ENCODE results near the gene HK1. TPM values are rescaled to one million over a fixed set of nuclear protein-coding genes. Genes with fewer than 3 reads are reported as not detected.

The HK1 gene
- total RNA-seq, 2 donors from 2014 or later: 143 to 149 TPM

DNA sequence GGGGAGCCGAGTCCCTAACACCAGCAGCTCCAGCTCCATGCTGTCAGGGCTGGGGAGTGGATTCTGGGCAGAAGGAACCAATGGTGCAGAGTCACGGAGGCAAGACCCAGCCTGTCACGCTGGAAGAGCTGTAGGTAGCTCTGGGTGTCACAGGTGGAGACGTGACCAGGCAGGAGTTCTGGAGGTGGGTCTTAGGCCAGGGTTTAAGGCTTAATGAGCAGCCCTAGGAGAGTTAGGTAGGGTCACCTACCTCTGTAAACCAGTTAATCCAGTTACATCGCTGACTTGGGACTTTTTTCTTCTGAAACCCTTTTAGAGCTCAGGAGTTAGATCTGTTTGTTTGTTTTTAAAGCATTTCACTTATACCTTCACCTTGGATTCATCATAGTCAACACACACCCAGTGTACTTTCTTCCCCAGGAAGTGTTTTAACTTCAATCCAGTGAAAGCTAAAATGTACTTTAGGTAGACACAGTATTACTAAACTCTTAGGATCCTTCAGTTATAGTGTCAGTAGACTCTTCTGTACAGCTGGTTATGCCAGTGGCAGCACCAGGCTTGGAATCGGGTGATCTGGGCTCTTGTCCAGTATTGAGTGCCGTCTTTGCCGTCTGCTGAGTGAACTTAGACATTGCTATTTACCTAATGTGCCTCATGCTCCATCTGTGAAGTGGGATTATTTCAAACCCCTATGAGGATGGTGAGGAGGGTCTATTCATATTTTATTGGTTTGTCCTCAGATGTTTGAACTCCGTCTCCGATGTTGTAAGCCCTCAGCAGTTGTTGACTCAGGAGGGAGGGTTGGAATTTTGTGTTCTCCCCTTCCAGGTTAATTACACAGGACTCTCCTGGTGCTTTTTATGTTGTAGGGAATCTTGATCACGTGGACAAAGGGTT, 107.4 kb downstream of the HK1 start:
- no peak for ATAC-seq (replicated peaks in 1 of 2)
- Mint-ChIP-seq H3K4me1 (ENCODE audit: low read depth) (no peaks in the 10 kb centered on the region), H3K27me3 (ENCODE audit: low read depth) (no peaks in the 10 kb centered on the region), H3K4me3 (no peak overlapping the region), H3K36me3 (ENCODE audit: insufficient read depth in 2 of 2) (peaks cover 5 to 30% of the 10 kb centered on the region in 2 donors), H3K9me3 (no peaks in the 10 kb centered on the region), H3K27ac (no peak overlapping the region)
- no peak for DNase-seq

GRCh38 chr10:69387500-69387899, 109.2 kb downstream of the HK1 start:
- H3K27me3 Mint-ChIP-seq (ENCODE audit: low read depth): no peaks in the 10 kb centered on the region
- no peak overlapping the region for H3K27ac Mint-ChIP-seq
- H3K4me3 Mint-ChIP-seq: no peak overlapping the region
- H3K36me3 Mint-ChIP-seq (ENCODE audit: insufficient read depth in 2 of 2): peaks cover 5 to 30% of the 10 kb centered on the region in 2 donors
- no peak for DNase-seq
- H3K4me1 Mint-ChIP-seq (ENCODE audit: low read depth): peaks cover 10% of the 10 kb centered on the region
- ATAC-seq (replicated peaks in 1 of 2): no peak
- H3K9me3 Mint-ChIP-seq: no peaks in the 10 kb centered on the region

GRCh38 chr10:69388488-69388887, 110.2 kb downstream of the HK1 start:
- no peaks in the 10 kb centered on the region for H3K27me3 Mint-ChIP-seq (ENCODE audit: low read depth)
- no peak for ATAC-seq (replicated peaks in 1 of 2)
- H3K27ac Mint-ChIP-seq: no peak overlapping the region
- no peak for DNase-seq
- no peak overlapping the region for H3K4me3 Mint-ChIP-seq
- no peaks in the 10 kb centered on the region for H3K9me3 Mint-ChIP-seq
- peaks cover 5 to 27% of the 10 kb centered on the region in 2 donors for H3K36me3 Mint-ChIP-seq (ENCODE audit: insufficient read depth in 2 of 2)
- peaks cover 11% of the 10 kb centered on the region for H3K4me1 Mint-ChIP-seq (ENCODE audit: low read depth)

- Mint-ChIP-seq H3K36me3 (ENCODE audit: insufficient read depth in 2 of 2) (peaks cover 3 to 24% of the 10 kb centered on the region in 2 donors), H3K27me3 (ENCODE audit: low read depth) (no peaks in the 10 kb centered on the region), H3K4me3 (no peak overlapping the region), H3K9me3 (no peaks in the 10 kb centered on the region), H3K4me1 (ENCODE audit: low read depth) (peaks cover 11% of the 10 kb centered on the region), H3K27ac (peak overlapping the region; percentile 80)
- DNase-seq (no peak), ATAC-seq (replicated peaks in 1 of 2) (no peak)
Measured at GRCh38 chr10:69389827-69390490, 111.7 kb downstream of the HK1 start.

DNA sequence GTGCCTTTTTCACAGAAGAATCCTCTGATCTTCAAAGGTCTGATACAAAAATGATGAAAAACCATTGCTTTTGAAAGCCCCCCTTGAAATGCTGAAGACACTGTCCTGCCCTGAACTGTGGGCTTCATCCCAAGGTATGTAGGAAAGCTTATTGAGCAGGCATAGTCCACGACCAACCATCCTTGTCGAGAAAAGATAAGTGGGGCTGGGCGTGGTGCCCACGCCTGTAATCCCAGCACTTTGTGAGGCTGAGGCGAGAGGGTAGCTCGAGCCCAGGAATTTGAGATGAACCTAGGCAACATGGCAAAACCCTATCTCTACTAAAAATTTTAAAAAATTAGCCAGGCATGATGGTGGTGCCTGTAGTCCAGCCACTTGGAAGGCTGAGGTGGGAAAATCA, 112.9 kb downstream of the HK1 start:
- Mint-ChIP-seq H3K9me3 (no peaks in the 10 kb centered on the region), H3K4me3 (no peak overlapping the region), H3K27me3 (ENCODE audit: low read depth) (no peaks in the 10 kb centered on the region), H3K36me3 (ENCODE audit: insufficient read depth in 2 of 2) (peaks cover 3 to 30% of the 10 kb centered on the region in 2 donors), H3K27ac (peak overlapping the region; percentile 28), H3K4me1 (ENCODE audit: low read depth) (peaks cover 11% of the 10 kb centered on the region)
- ATAC-seq (replicated peaks in 1 of 2): no peak
- no peak for DNase-seq

DNA sequence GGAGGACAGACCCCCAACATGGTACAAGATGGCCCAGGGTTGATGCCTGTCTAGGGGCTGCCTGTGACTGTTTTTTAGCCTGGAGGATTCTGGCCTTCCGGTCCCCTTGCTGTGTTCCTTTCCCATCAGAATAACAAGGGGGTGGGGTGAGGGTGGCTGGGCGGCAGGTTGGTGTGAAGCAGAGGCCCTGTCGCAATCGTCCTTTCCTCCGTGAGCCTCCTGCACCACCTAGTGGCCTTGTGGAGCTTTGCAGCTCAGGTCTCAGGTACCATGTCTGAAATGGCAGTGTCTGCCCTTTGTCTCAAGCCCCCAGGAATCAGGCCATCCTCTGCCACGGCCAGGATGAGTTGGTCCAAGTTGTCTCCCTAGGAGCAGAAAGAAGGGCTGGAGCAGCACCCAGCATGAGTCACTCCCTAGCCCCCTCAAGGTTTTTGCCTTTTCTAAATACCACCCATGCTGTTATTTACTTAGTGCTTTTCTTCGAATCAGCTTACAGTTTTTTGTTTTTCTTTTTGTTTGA, 114.2 kb downstream of the HK1 start:
- peaks cover 11% of the 10 kb centered on the region for H3K4me1 Mint-ChIP-seq (ENCODE audit: low read depth)
- ATAC-seq (replicated peaks in 1 of 2): peak; percentile 95 to 96
- DNase-seq: peak; percentile 81 to 85
- no peak overlapping the region for H3K4me3 Mint-ChIP-seq
- H3K36me3 Mint-ChIP-seq (ENCODE audit: insufficient read depth in 2 of 2): peaks cover 3 to 31% of the 10 kb centered on the region in 2 donors
- no peaks in the 10 kb centered on the region for H3K9me3 Mint-ChIP-seq
- no peaks in the 10 kb centered on the region for H3K27me3 Mint-ChIP-seq (ENCODE audit: low read depth)
- H3K27ac Mint-ChIP-seq: peak overlapping the region; percentile 66

- Mint-ChIP-seq H3K27me3 (ENCODE audit: low read depth) (no peaks in the 10 kb centered on the region), H3K27ac (no peak overlapping the region), H3K4me1 (ENCODE audit: low read depth) (peaks cover 11% of the 10 kb centered on the region), H3K9me3 (no peaks in the 10 kb centered on the region), H3K36me3 (ENCODE audit: insufficient read depth in 2 of 2) (peaks cover 3 to 19% of the 10 kb centered on the region in 2 donors), H3K4me3 (no peak overlapping the region)
- DNase-seq: no peak
- no peak for ATAC-seq (replicated peaks in 1 of 2)
Measured at GRCh38 chr10:69394020-69394419, 115.7 kb downstream of the HK1 start.

DNA sequence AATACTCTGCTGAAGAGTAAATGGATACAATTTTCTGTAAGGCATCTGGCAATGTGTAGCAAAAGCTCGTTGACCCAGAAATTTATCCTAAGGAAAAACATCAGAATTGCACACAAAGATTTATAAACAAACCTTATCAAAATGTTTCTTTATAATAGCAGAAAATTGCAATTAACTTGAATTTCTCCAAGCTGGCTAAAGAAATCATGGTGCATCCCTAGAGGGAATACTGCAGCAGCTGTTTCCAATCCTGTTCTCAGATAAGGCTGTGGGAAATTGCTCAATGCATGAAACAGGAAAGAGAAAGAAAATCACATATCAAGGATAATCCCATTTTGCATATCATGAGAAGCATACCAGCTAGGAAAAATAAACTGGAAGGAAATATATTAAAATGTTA, 119.7 kb downstream of the HK1 start:
- Mint-ChIP-seq H3K27ac (no peak overlapping the region), H3K27me3 (ENCODE audit: low read depth) (no peaks in the 10 kb centered on the region), H3K4me3 (no peak overlapping the region), H3K4me1 (ENCODE audit: low read depth) (no peaks in the 10 kb centered on the region), H3K9me3 (no peaks in the 10 kb centered on the region), H3K36me3 (ENCODE audit: insufficient read depth in 2 of 2) (peaks cover 6 to 29% of the 10 kb centered on the region in 2 donors)
- no peak for ATAC-seq (replicated peaks in 1 of 2)
- no peak for DNase-seq

GRCh38 chr10:69398466-69398865, 120.2 kb downstream of the HK1 start:
- H3K4me1 Mint-ChIP-seq (ENCODE audit: low read depth): no peaks in the 10 kb centered on the region
- no peak overlapping the region for H3K4me3 Mint-ChIP-seq
- ATAC-seq (replicated peaks in 1 of 2): no peak

GRCh38 chr10:69400936-69401335, 122.6 kb downstream of the HK1 start:
- no peak for ATAC-seq (replicated peaks in 1 of 2)

More at GRCh38 chr10:69398466-69398865, 120.2 kb downstream of the HK1 start:
- Mint-ChIP-seq H3K36me3 (ENCODE audit: insufficient read depth in 2 of 2) (peaks cover 6 to 29% of the 10 kb centered on the region in 2 donors), H3K9me3 (no peaks in the 10 kb centered on the region), H3K27ac (peak overlapping the region; percentile 12), H3K27me3 (ENCODE audit: low read depth) (no peaks in the 10 kb centered on the region)
- DNase-seq: no peak

DNA sequence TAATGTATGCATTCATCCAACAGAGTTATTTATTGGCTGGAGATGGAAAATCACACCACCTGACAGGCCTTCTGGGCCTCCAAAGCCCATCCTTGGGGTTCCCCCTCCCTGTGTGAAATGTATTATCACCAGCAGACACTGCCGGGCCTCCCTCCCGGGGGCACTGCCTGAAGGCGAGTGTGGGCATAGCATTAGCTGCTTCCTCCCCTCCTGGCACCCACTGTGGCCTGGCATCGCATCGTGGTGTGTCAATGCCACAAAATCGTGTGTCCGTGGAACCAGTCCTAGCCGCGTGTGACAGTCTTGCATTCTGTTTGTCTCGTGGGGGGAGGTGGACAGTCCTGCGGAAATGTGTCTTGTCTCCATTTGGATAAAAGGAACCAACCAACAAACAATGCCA, 123.1 kb downstream of the HK1 start:
- ATAC-seq (replicated peaks in 1 of 2): no peak
- H3K4me1 Mint-ChIP-seq (ENCODE audit: low read depth): peaks cover 6% of the 10 kb centered on the region
- H3K4me3 Mint-ChIP-seq: no peak overlapping the region
- no peak overlapping the region for H3K27ac Mint-ChIP-seq
- DNase-seq: no peak
- no peaks in the 10 kb centered on the region for H3K9me3 Mint-ChIP-seq
- H3K36me3 Mint-ChIP-seq (ENCODE audit: insufficient read depth in 2 of 2): peaks cover 5 to 18% of the 10 kb centered on the region in 2 donors
- no peaks in the 10 kb centered on the region for H3K27me3 Mint-ChIP-seq (ENCODE audit: low read depth)

More at GRCh38 chr10:69400936-69401335, 122.6 kb downstream of the HK1 start:
- Mint-ChIP-seq H3K9me3 (no peaks in the 10 kb centered on the region), H3K36me3 (ENCODE audit: insufficient read depth in 2 of 2) (peaks cover 5 to 18% of the 10 kb centered on the region in 2 donors), H3K27me3 (ENCODE audit: low read depth) (no peaks in the 10 kb centered on the region), H3K27ac (no peak overlapping the region), H3K4me1 (ENCODE audit: low read depth) (peaks cover under 1% of the 10 kb centered on the region), H3K4me3 (no peak overlapping the region)
- no peak for DNase-seq

- Mint-ChIP-seq H3K27me3 (ENCODE audit: low read depth) (no peaks in the 10 kb centered on the region), H3K36me3 (ENCODE audit: insufficient read depth in 2 of 2) (peaks cover 5 to 15% of the 10 kb centered on the region in 2 donors), H3K4me3 (no peak overlapping the region), H3K4me1 (ENCODE audit: low read depth) (peaks cover 10% of the 10 kb centered on the region), H3K27ac (no peak overlapping the region), H3K9me3 (no peaks in the 10 kb centered on the region)
- no peak for ATAC-seq (replicated peaks in 1 of 2)
- DNase-seq: no peak
Measured at GRCh38 chr10:69402386-69402785, 124.1 kb downstream of the HK1 start.

GRCh38 chr10:69403066-69403465, 124.8 kb downstream of the HK1 start:
- Mint-ChIP-seq H3K4me3 (no peak overlapping the region), H3K27ac (no peak overlapping the region), H3K4me1 (ENCODE audit: low read depth) (peaks cover 15% of the 10 kb centered on the region), H3K36me3 (ENCODE audit: insufficient read depth in 2 of 2) (peaks cover 5 to 15% of the 10 kb centered on the region in 2 donors), H3K27me3 (ENCODE audit: low read depth) (no peaks in the 10 kb centered on the region), H3K9me3 (no peaks in the 10 kb centered on the region)
- ATAC-seq (replicated peaks in 1 of 2) (no peak), DNase-seq (no peak)
